ENCODE data around the gene SELENOP.

- TF ChIP-seq, protein P1, sequence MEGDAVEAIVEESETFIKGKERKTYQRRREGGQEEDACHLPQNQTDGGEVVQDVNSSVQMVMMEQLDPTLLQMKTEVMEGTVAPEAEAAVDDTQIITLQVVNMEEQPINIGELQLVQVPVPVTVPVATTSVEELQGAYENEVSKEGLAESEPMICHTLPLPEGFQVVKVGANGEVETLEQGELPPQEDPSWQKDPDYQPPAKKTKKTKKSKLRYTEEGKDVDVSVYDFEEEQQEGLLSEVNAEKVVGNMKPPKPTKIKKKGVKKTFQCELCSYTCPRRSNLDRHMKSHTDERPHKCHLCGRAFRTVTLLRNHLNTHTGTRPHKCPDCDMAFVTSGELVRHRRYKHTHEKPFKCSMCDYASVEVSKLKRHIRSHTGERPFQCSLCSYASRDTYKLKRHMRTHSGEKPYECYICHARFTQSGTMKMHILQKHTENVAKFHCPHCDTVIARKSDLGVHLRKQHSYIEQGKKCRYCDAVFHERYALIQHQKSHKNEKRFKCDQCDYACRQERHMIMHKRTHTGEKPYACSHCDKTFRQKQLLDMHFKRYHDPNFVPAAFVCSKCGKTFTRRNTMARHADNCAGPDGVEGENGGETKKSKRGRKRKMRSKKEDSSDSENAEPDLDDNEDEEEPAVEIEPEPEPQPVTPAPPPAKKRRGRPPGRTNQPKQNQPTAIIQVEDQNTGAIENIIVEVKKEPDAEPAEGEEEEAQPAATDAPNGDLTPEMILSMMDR (IDR thresholded peaks at IDR 0.05): no peak
- TF ChIP-seq EP300 (IDR thresholded peaks at IDR 0.05): no peak
Observed at GRCh38 chr5:42806004-42806700, 5.5 kb downstream of the SELENOP start.

Measured in ovary (tissue), 3 donors.